ENCODE data around the gene SNRPE.

- no peak for TF ChIP-seq CTCF (IDR thresholded peaks at IDR 0.05; ENCODE audit: low read depth, low read length)
- no peak for TF ChIP-seq EZH2phosphoT487 (IDR thresholded peaks at IDR 0.05; ENCODE audit: low read depth)
Observed at GRCh38 chr1:203898458-203899352, 37.3 kb downstream of the SNRPE start.

Data from OCI-LY3 (cell line).